ENCODE measurements around the gene KLF13.

The KLF13 gene

GRCh38 chr15:31333119-31333518 is 6.5 kb downstream of the KLF13 start:
- DNase-seq (ENCODE audit: low read depth) = no peak

- no peak for DNase-seq (ENCODE audit: low read depth)
These were observed 7.2 kb downstream of the KLF13 start for GRCh38 chr15:31333820-31334219.

GRCh38 chr15:31335989-31336592 is 9.5 kb downstream of the KLF13 start:
- no peak for DNase-seq (ENCODE audit: low read depth)

- DNase-seq (ENCODE audit: low read depth) = no peak
These were observed 10.1 kb downstream of the KLF13 start for GRCh38 chr15:31336593-31337295.

GRCh38 chr15:31337352-31338031 is 10.9 kb downstream of the KLF13 start:
- no peak for DNase-seq (ENCODE audit: low read depth)

- no peak for DNase-seq (ENCODE audit: low read depth)
These were observed 11.8 kb downstream of the KLF13 start for GRCh38 chr15:31338318-31338878.

- DNase-seq (ENCODE audit: low read depth) = peak; percentile 72
These were observed 12.4 kb downstream of the KLF13 start for GRCh38 chr15:31338879-31339557.

DNA sequence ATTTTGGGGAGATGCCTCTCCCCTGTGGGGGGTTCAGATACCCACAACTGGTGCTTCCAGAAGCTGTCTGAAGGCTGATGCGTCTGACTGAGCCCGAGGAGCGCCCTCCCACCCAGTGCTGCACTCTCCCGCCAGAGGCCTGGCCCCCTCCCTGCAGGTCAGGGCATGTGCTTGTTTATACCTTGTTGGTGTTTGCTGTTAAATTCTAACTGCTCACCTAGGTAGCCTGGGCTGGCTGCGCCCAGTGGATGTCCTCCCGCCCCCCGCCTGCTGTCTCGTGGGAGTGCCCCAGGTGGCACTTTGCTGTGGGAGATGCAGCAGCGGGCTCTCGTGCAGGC is 12.9 kb downstream of the KLF13 start:
- no peak for DNase-seq (ENCODE audit: low read depth)

DNA sequence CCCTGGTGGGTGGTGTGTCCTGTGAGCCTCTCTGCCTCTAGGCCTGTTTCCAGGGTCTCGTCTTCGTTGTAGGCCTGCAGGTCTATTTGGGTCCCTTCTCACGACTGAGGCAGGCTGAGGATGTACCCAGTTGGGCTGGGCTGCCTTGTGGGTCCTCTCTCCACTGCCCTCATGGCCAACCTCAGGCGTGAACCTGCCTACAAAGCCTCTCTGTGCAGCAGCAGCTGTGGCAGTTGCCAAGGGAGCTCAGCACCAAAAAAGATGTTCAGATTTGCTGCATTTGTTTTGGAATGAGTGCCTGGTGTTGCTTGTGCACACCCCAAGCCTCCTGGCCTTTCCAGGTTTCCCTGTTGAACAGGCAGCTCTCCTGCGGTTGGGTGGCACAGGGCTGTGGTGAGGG is 13.4 kb downstream of the KLF13 start:
- no peak for DNase-seq (ENCODE audit: low read depth)

- DNase-seq (ENCODE audit: low read depth) = no peak
These were observed 14.0 kb downstream of the KLF13 start for GRCh38 chr15:31340592-31340991.

- no peak for DNase-seq (ENCODE audit: low read depth)
These were observed 14.4 kb downstream of the KLF13 start for GRCh38 chr15:31341071-31341470.

- DNase-seq (ENCODE audit: low read depth) = no peak
These were observed 15.0 kb downstream of the KLF13 start for GRCh38 chr15:31341496-31342195.

DNA sequence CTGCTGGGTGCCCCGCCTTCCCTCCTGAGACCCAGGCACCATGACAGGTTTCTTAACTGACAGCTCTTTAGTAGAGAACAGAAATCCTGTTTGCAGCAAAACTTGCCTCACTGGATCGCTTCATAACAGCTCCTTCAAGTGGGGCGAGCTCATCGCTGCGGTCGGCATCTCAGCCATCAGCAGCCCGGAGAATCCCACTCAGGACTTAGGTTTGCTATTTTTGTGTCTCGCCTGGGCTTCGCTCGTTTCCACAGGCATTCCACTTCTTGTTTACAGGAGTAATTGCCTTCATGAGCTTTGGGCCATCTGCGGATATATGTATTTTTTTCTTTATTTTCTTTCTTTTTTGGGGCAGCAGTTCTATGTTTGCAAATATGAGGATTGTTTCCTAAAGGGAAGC is 15.7 kb downstream of the KLF13 start:
- DNase-seq (ENCODE audit: low read depth) = no peak

DNA sequence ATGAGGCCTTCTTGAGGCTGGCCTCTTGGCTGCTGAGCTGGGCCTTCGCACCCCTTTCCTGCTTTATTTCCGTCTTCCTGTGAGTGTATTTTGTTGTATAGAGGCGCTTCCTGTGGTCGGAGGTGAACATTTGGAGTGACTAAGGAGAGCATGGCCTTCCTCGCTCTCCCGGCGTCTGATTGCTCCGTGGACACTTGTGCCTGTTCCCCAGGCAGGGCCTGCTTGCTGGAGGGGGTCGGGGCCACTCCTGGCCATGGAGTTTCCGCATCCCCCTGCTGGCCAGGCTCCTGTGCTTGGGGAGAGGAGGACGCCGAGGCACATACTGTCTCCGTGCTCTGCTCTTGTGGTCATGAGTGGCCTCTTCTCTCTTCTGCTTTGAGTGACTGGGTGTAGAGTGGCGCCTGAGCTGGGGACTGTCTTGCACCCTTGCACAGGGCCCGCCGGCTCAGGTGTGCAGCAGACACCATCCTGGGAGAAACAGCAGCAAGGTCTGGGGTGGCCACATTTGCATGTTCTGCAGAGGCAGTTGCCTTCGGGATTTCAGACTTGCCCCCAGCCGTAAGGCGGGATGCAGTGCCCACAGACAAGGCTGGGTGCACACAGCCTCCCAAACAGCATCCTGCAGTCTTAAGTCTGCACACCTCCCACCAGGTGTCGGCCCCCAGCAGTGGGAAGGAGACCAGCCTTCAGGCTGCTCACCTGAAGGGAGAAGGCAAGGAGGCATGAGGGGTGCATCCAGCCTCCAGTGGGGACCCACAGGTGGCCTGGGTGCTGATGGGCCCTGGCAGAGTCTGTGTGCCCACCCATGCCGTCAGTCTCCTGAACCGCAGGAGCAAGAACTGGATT is 16.4 kb downstream of the KLF13 start:
- DNase-seq (ENCODE audit: low read depth) = no peak

GRCh38 chr15:31343831-31344230 is 17.2 kb downstream of the KLF13 start:
- no peak for DNase-seq (ENCODE audit: low read depth)

- no peak for DNase-seq (ENCODE audit: low read depth)
These were observed 17.6 kb downstream of the KLF13 start for GRCh38 chr15:31344266-31344665.

- no peak for DNase-seq (ENCODE audit: low read depth)
These were observed 18.4 kb downstream of the KLF13 start for GRCh38 chr15:31344823-31345605.

- no peak for DNase-seq (ENCODE audit: low read depth)
These were observed 19.2 kb downstream of the KLF13 start for GRCh38 chr15:31345606-31346366.

GRCh38 chr15:31346367-31347066 is 19.9 kb downstream of the KLF13 start:
- no peak for DNase-seq (ENCODE audit: low read depth)

All from fibroblast of the conjunctiva (primary cell).